ENCODE measurements around the gene SYCP3. TPM values are rescaled to one million over a fixed set of nuclear protein-coding genes. Genes with fewer than 3 reads are reported as not detected.

SYCP3 gene
- total RNA-seq, result 0.07 and 0.27 TPM in 2 replicates

DNA sequence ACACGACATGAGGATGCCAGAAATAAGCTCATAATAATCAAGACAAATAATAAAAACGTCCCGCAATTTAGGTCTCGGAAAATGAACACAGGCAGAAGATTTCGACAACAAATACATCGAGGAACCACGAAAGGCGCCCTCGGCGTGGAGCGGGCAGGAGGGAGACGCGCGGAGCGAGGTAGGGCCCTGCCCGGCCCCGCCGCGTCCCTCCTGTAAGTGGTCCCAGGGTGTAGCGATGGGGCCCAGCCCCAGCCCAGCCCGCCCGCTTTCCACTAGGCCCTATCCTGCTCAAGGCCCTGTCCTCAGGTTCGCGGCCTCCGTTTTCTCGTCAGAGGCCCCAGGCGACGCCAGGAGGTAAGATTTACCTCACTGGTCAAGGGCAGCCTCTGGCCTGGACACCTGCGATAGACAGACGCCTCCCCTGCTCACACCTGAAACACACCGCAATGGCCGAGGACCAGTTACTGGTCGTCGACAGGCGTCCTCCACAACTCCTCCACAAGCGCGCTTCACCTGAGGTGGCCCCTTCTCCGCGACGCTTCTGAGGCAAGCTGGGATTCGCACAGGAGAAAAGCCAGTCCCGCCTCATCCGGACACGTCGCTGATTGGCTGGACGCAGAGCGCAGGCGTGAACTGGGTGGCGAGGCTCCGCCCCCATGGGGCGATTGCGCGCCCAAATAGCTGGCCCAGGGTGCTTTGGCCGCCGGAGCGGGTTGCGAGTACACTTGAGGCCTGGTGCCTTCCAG lies at the start of gene SYCP3:
TSS of gene SYCP3 (minus strand) at position 543 of the 746 bp plus-strand sequence. CDS start 1,527 bp downstream, outside the sequence.

DNA sequence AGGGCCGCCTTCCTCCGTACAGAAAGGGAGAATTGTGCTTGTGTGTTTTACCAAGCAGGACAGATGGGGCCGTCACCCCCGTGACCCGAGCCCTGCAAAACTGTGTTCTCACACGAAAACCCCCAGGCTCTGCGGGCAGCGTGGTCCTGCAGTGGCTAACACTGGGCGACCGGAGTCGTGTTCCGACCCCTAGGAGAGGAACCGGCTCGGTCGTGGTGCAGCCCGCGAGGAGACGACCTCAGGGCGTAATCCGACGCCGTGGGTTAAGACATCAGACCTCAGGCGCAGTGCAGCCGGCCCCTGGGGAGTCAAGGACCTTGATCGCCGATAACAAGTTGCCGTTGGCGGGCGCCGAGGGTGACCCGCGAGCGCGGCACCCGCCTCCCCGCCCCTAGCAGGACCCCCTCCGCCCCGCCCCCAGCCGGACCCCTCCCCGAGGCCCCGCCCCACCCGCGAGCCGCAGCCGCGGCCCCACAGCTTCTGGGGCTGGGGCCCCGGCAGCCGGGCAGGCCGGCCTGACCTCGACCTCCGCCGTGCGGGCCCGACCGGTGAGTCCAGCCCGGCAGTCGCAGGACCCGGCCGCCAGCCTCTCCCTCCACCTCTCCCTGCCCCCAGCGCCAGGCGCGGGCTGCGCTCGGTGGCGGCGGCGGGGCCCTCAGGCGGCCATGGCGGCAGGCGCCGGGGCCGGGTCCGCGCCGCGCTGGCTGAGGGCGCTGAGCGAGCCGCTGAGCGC lies 41.9 kb downstream of the SYCP3 start, which contains the start of gene CHPT1:
TSS of gene CHPT1 (plus strand) at position 444 of the 733 bp plus-strand sequence. CDS start at position 666, 222 bp downstream.

Small RNA genes lying within 50 kb of the gene (small RNA-seq; reads per million reads assigned to genes)
- gene RNA5SP368 (not detected), gene RNU6-101P (not detected), gene RNY1P16 (not detected)

Other genes starting within 250 kb of the SYCP3 start
- not detected in 2 replicates for gene MYBPC1, start 144.5 kb downstream of the SYCP3 start, total RNA-seq
- 29.1 and 31.4 TPM in 2 replicates for gene CHPT1, start 41.8 kb downstream of the SYCP3 start, total RNA-seq
- 45.2 and 47.6 TPM in 2 replicates for gene GNPTAB, start 91.5 kb upstream of the SYCP3 start, total RNA-seq
- 44.7 and 57.1 TPM in 2 replicates for gene DRAM1, start 138.1 kb upstream of the SYCP3 start, total RNA-seq